Inferior parietal cortex (tissue), 1 donor: Measurements from ENCODE around the gene NRCAM.
A peak's percentile ranks its signal among the peaks of the same experiment; 100 is the strongest.
"Not testable (repeated sequence)": the region's sequence is repeated elsewhere in the genome, so short reads cannot be mapped to it uniquely, and the experiment has no call there.

Experiments used
- DNase-seq: peaks from one replicate; pipeline ENCODE4 v3.0.0-alpha.2; 2016; ENCODE audit errors: extremely low spot score

Gene NRCAM

GRCh38 chr7:108455998-108456677, at the start of gene NRCAM:
Gene NRCAM (minus strand): TSS chr7:108456436. CDS start chr7:108240064, 216,372 bp downstream.
- DNase-seq, result no peak

- DNase-seq, result not testable (repeated sequence)
Measured at GRCh38 chr7:108504576-108504975, 48.3 kb upstream of the NRCAM start.

GRCh38 chr7:108503112-108504026, 47.1 kb upstream of the NRCAM start:
- no peak for DNase-seq

- no peak for DNase-seq
Measured at GRCh38 chr7:108499566-108499965, 43.3 kb upstream of the NRCAM start.

- no peak for DNase-seq
Measured at GRCh38 chr7:108498481-108498880, 42.2 kb upstream of the NRCAM start.

GRCh38 chr7:108497082-108497725, 41.0 kb upstream of the NRCAM start:
- peak; percentile 81 for DNase-seq

GRCh38 chr7:108492742-108493141, 36.5 kb upstream of the NRCAM start:
- DNase-seq, result no peak

GRCh38 chr7:108488768-108489538, 32.7 kb upstream of the NRCAM start:
- DNase-seq, result no peak

- DNase-seq, result no peak
Measured at GRCh38 chr7:108487646-108488045, 31.4 kb upstream of the NRCAM start.

GRCh38 chr7:108486291-108486966, 30.2 kb upstream of the NRCAM start:
- DNase-seq, result no peak

- no peak for DNase-seq
Measured at GRCh38 chr7:108484137-108484536, 27.9 kb upstream of the NRCAM start.

- no peak for DNase-seq
Measured at GRCh38 chr7:108480311-108480710, 24.1 kb upstream of the NRCAM start.

GRCh38 chr7:108479751-108480150, 23.5 kb upstream of the NRCAM start:
- DNase-seq, result no peak

GRCh38 chr7:108479118-108479517, 22.9 kb upstream of the NRCAM start:
- no peak for DNase-seq

GRCh38 chr7:108468246-108468645, 12.0 kb upstream of the NRCAM start:
- no peak for DNase-seq

- no peak for DNase-seq
Measured at GRCh38 chr7:108467391-108467790, 11.2 kb upstream of the NRCAM start.

GRCh38 chr7:108466322-108466721, 10.1 kb upstream of the NRCAM start:
- DNase-seq, result not testable (repeated sequence)

GRCh38 chr7:108464743-108465142, 8.5 kb upstream of the NRCAM start:
- no peak for DNase-seq

- DNase-seq, result no peak
Measured at GRCh38 chr7:108463613-108464012, 7.4 kb upstream of the NRCAM start.

GRCh38 chr7:108461840-108462239, 5.6 kb upstream of the NRCAM start:
- no peak for DNase-seq

GRCh38 chr7:108460964-108461363, 4.7 kb upstream of the NRCAM start:
- no peak for DNase-seq
